ENCODE measurements around the gene FAM221B.

The FAM221B gene

DNA sequence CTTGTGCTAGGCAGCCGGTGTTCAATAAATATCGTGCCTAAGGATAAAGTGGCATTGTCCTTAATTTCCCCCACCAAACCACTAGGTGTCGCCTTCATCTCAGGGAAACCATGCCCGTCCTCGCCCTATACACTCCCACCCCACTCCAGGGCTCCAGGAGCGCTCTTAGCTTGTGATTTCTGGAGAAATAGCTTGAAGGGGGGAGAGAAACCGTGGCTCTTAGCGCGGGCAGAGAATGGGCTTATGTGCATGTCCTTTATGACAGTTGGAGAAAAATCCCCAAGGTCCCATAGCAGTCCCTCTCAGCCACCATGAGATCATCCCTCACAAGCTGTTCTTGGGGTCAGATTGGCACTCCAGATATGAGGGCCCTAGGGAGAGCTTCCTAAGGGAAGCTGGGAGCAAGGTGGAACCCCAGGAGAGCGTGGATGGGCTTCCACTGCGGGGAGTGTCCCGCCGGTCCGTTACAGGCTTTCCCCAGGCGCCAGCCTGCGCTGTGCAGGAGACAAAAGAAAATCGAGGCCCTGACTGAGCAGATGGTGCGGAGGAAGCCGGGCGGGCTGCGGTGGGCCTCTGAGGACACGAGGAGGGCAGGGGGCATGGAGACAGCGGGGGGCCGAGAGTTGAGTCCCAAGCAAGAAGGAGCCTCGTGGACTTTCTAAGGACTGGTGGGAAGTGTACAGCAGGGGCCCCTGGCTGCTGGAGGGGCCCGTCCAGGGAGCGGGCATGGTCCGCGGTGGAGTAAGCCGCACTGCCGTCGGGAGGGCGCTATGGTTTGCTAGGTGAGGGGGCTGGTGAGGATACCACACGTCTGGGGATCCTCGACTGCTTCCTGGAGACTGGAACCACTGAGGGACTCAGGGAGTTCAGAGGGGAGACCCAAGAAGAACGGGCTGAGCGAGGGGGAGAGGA, 37.9 kb downstream of the FAM221B start:
- peak; percentile 89 for DNase-seq

DNA sequence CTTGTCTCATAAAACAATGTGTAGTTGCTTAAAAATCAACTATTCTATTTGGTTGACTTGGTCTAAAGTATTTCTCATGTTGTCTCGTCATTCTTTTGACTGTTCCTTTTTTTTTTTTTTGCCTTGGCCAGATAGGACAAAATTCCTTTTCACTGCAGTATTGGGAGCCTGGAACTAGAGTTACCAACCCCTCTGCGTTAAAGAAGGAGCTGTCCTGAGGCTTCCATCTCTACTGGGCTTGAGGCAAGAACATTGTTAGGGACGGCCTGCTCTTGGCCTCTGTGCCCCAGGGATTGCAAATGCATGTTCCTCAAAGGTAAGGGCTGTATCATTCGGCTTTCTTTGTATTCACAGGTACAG, 38.5 kb downstream of the FAM221B start:
- no peak for DNase-seq

DNA sequence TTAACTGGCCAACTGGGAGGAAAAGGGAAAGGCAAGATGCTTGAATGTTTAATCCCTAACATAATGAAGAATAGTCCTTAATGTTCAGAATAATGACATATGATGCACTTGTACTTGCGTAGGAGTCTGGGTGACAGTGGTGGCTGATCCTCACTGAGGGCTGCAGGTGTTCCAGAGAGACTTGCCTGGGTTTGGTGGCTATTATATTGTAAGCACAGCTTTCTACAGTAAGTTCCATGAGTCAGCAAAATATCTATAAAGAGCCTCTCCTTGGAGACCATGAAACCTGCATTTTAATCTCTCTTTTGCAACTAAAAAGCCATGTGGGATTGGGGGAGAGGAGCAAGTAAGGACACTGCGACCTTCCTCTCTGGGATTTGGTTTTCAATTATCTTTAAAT, 39.0 kb downstream of the FAM221B start:
- DNase-seq, result no peak

- no peak for DNase-seq
These were observed 45.1 kb downstream of the FAM221B start for GRCh38 chr9:35783418-35783817.

- no peak for DNase-seq
These were observed 47.5 kb downstream of the FAM221B start for GRCh38 chr9:35781066-35781465.

DNA sequence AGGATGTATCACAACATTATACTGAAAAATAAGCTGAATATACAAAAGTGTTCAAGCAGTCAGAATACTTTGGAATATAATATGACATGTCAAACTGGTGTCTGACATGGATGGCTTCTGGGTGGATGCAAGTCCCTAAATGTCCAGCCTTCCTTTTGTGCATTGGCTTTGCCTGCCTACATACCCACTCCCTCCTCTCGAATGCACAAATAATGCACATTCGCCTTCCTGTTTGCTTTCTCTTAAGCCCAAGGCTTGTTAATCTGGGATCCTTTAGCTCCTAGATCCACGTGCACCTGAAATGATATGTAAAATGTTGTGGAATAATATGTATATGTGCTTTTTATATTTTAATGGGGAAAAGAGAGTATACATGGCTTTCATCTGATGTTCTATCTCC, 50.0 kb downstream of the FAM221B start:
- no peak for DNase-seq

DNA sequence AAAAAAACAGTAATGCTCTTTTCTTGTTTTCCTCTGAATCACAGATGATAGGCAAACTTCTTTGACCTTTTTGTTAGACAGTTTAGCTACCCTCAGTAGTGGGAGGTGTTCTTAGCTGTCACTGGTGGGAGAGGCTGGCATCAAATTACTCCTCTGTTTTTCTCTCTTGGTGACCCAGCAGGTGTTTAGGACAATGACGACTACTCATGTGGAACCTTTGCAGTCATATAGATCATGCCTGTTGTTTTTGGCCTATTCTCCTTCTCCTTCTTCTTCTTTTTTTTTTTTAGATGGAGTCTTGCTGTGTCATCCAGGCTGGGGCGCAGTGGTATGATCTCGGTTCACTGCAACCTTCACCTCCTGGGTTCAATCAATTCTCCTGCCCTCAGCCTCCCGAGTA, 52.5 kb downstream of the FAM221B start:
- DNase-seq, result no peak

DNA sequence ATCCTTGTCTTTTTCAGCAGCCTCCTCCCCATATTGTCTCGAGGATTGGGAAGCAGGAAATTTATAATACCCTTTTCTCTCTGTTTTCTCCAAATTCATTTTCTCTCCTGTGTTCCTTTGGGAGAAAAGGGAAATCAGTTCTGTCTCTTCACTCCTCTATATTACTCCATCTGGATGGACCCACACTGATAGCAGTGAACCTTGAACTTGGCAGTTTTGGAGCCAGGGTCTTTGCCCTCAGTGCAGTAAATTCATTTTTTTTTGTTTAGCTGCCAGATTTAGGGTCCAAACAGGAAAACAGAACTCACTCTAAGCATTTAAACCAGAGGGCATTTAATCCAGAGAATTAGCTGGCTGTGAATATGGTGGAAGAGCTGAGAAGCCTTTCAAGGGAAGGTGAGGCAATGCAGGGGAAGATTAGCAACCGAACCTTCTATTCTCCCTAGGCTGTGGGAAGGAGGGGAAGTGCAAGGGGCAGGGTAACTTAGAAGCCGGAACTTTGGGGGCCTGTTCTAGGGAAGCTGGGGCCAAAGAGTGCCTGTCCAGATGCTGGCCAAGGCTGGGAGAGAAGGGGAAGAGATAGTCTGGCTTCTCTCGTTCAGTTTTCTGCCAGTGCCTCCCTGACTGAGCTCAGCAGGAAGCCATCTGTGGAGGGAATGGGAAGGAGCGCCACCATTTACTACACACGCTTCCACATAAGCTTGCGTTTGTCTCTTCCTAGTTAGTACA, 53.5 kb downstream of the FAM221B start:
- no peak for DNase-seq

DNA sequence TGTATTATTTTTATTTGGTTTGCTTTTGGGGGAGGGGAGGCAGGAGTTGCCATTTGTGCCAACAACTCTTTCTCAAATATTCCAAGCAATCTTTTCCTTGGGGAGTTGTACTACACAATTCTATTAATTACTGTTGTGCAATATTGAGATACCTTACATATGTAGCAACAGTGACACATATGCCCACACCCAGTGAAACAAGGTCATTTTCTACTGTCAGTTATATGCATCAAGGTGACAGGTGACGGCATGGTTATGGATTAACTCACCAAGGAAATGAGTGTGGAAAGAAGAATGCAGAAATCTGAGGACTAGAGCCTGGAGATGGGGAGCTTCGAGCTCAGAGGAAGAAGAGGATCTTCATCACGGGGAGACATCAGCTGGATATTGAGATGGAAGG, 56.6 kb downstream of the FAM221B start:
- DNase-seq, result no peak

DNA sequence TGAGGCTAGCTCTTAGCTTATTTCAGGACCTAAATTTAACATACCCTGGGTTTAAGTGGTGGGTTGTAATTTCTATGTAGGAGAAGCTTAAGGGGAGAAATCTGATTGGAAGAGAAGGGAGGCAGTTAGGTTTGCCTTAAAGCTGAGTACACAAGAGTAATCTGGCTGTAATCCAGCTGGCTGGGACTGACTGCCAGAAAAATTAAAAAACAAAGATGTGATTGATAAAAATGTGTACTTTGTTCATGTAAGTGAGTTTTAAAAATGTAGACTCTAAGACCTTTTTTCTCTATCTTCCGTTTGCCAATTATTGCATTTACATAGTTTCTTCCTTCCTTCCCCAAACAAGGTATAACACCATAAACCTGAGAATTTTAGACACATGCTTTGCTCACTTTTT, 57.0 kb downstream of the FAM221B start:
- DNase-seq, result no peak

DNA sequence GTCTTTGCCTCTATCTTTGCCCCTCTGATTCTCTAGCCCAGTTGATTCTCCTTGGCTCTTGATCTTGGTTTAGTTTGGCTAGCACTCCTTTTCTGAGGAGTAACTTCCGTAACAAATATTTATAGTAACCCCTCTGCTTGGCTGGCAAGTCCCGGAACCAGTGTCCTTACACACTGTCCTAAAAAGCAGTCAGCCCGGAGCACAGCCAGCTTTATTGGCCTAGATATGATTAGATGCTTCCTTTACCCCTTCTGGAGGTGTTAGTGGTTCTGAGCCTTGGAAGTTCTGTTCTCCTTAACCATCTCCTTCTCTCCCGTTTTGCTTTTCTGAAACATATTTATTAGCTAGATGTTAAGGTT, 57.5 kb downstream of the FAM221B start:
- no peak for DNase-seq

- no peak for DNase-seq
These were observed 58.8 kb downstream of the FAM221B start for GRCh38 chr9:35769763-35770162.

DNA sequence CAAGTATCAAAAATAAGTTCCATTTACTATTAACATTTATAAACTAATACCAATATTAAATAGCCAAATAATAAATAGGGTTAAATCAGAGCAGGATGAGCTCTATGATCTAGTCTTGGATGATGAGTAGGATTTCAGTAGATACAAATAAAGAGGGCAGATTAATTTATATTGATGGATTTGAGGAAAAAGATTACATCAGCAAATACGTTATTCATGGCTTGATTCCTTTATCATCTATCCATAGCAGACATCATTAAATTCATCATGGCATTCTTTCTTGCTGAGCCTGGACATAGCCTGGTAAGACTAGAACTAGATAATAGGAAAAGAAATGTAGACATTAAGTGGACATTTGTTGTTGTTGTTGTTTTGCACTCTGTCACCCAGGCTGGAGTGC, 61.1 kb downstream of the FAM221B start:
- DNase-seq, result no peak

DNA sequence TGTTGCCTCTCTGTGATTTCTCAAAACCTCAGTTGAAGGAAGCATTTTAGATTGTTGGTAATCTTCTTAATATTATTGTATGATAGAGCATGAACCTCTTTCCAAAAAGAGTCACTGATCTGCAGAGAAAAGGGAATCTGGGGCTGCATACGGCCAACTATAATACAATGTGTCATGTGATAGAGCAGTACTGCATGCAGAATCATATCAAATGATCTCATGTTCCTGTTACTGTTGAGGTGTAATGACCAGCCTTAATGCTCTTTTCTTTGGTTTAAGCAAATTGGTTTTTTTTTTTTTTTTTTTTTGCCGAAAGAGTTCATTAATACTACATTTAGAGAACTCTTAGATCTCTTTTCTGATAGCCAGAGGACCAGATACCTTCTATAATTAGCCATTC, 61.5 kb downstream of the FAM221B start:
- DNase-seq, result no peak

Data from fibroblast of skin of scalp (primary cell).